Hepatocyte (in vitro differentiated cells): ENCODE data around the gene MAP2. TPM values are rescaled to one million over a fixed set of nuclear protein-coding genes. Genes with fewer than 3 reads are reported as not detected.

Source experiments
- DNase-seq: peaks from one replicate; pipeline ENCODE4 v3.0.0-alpha.2; 2016; ENCODE audit warnings: low spot score
- H2AFZ ChIP-seq: fragments of 200-600 bp; sonication (generic); 2 replicates; pipeline ENCODE4 v1.6.0; 2016; ENCODE audit warnings: antibody characterized with exemption, mild to moderate bottlenecking
- H3K27ac ChIP-seq: fragments of 200-600 bp; sonication (generic); 2 replicates; pipeline ENCODE4 v1.5.1; 2016; ENCODE audit warnings: mild to moderate bottlenecking
- H3K27me3 ChIP-seq: fragments of 200-600 bp; sonication (generic); 2 replicates; pipeline ENCODE4 v1.6.1; 2016
- H3K36me3 ChIP-seq: fragments of 200-600 bp; sonication (generic); replicated peaks from 2 replicates; pipeline ENCODE4 v1.5.1; 2016; ENCODE audit warnings: low read depth; ENCODE audit not compliant: insufficient read depth
- H3K4me1 ChIP-seq: fragments of 200-600 bp; sonication (generic); 2 replicates; pipeline ENCODE4 v1.5.1; 2016; ENCODE audit warnings: mild to moderate bottlenecking, moderate library complexity; ENCODE audit not compliant: insufficient read depth
- H3K4me2 ChIP-seq: fragments of 200-600 bp; sonication (generic); 2 replicates; pipeline ENCODE4 v1.6.0; 2016
- H3K4me3 ChIP-seq: fragments of 200-600 bp; sonication (generic); 2 replicates; pipeline ENCODE4 v1.5.1; 2016; ENCODE audit warnings: mild to moderate bottlenecking
- H3K79me2 ChIP-seq: fragments of 200-600 bp; sonication (generic); 2 replicates; pipeline ENCODE4 v1.6.0; 2017; ENCODE audit warnings: mild to moderate bottlenecking
- H3K9me2 ChIP-seq: fragments of 200-600 bp; sonication (generic); replicated peaks from 2 replicates; pipeline ENCODE4 v1.6.0; 2017; ENCODE audit warnings: mild to moderate bottlenecking; ENCODE audit not compliant: insufficient read depth
- H3K9me3 ChIP-seq: fragments of 200-600 bp; sonication (generic); 2 replicates; pipeline ENCODE4 v1.5.1; 2016; ENCODE audit warnings: low read depth, mild to moderate bottlenecking
- H4K20me1 ChIP-seq: fragments of 200-600 bp; sonication (generic); 2 replicates; pipeline ENCODE4 v1.6.0; 2016; ENCODE audit warnings: mild to moderate bottlenecking; ENCODE audit not compliant: insufficient read depth, poor library complexity, severe bottlenecking
- CTCF ChIP-seq: fragments of 200-600 bp; sonication (generic); IDR thresholded peaks from 2 replicates; pipeline ENCODE4 v1.5.1; 2016; ENCODE audit warnings: antibody characterized with exemption, mild to moderate bottlenecking; ENCODE audit not compliant: poor library complexity
- EZH2 ChIP-seq: fragments of 200-600 bp; sonication (generic); IDR thresholded peaks from 2 replicates; pipeline ENCODE4 v1.6.1; 2016; ENCODE audit warnings: antibody characterized with exemption, mild to moderate bottlenecking, borderline replicate concordance
- EZH2phosphoT487 ChIP-seq: fragments of 200-600 bp; sonication (generic); IDR thresholded peaks from one replicate; pipeline ENCODE4 v1.6.1; 2018; ENCODE audit warnings: antibody characterized with exemption, mild to moderate bottlenecking, low read depth, moderate library complexity; ENCODE audit not compliant: unreplicated experiment, severe bottlenecking
- WGBS: methylation state at CpG from one replicate; pipeline ENCODE4 v1.1.6; 2016; ENCODE audit warnings: low lambda C conversion rate; ENCODE audit errors: missing lambda C conversion rate; 5-methylcytosine and 5-hydroxymethylcytosine counted together
- polyA plus RNA-seq: library from polyadenylated mRNA; unstranded; fragments of >200 nt; fragmentation: Nextera tagmentation; extraction: Ambion mirVana; gene quantifications from 2 replicates; pipeline ENCODE4 v1.2.1, GENCODE V29; 2016
- total RNA-seq: library from RNA; depleted of rRNA; stranded (reverse); fragments of >200 nt; gene quantifications from 2 replicates; pipeline ENCODE4 v1.2.3, GENCODE V29; 2014

MAP2 gene
- total and polyA plus RNA-seq, 2 experiments from 2014 or later: 4.6 to 5.8 TPM

DNA sequence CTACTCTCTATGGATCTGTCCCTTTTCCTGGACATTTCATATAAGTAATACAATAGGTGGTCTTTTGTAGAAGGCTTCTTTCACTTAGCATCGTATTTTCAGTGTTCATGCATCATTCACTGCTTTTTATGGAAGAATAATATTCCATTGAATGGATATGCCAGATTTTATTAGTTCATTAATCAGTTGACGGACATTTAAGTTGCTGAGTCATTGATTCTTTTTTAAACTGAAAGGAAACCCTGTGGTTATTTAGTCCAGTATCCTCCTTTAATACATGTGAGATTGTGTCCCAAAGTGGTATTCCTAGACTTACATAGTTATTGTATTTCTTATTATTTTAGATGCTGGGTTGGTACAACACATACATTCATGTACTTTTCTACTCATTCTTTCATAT lies 185.7 kb downstream of the MAP2 start:
- no peak for DNase-seq
- Histone ChIP-seq H3K27me3 (no peaks in the 10 kb centered on the region), H3K36me3 (no peaks in the 10 kb centered on the region), H3K4me2 (no peak overlapping the region), H2AFZ (no peak overlapping the region), H3K79me2 (no peaks in the 10 kb centered on the region), H3K9me3 (no peaks in the 10 kb centered on the region), H4K20me1 (no peaks in the 10 kb centered on the region), H3K4me3 (no peak overlapping the region), H3K9me2 (no peaks in the 10 kb centered on the region), H3K4me1 (no peaks in the 10 kb centered on the region), H3K27ac (no peak overlapping the region)
- TF ChIP-seq CTCF (no peak), EZH2 (no peak), EZH2phosphoT487 (no peak)
- WGBS: 88% methylated on average over 2 of the region's 2 CpGs

GRCh38 chr2:209610631-209611030 lies 186.8 kb downstream of the MAP2 start:
- no peaks in the 10 kb centered on the region for H3K79me2 ChIP-seq
- no peaks in the 10 kb centered on the region for H3K9me2 ChIP-seq
- H3K36me3 ChIP-seq: no peaks in the 10 kb centered on the region
- WGBS: 90% methylated on average over 1 of the region's 1 CpG
- no peak overlapping the region for H3K4me2 ChIP-seq
- H3K27ac ChIP-seq: no peak overlapping the region
- H4K20me1 ChIP-seq: no peaks in the 10 kb centered on the region
- no peak overlapping the region for H2AFZ ChIP-seq
- DNase-seq: no peak
- H3K27me3 ChIP-seq: no peaks in the 10 kb centered on the region
- H3K4me3 ChIP-seq: no peak overlapping the region
- TF ChIP-seq EZH2phosphoT487 (no peak), EZH2 (no peak), CTCF (no peak)
- no peaks in the 10 kb centered on the region for H3K4me1 ChIP-seq
- H3K9me3 ChIP-seq: no peaks in the 10 kb centered on the region

DNA sequence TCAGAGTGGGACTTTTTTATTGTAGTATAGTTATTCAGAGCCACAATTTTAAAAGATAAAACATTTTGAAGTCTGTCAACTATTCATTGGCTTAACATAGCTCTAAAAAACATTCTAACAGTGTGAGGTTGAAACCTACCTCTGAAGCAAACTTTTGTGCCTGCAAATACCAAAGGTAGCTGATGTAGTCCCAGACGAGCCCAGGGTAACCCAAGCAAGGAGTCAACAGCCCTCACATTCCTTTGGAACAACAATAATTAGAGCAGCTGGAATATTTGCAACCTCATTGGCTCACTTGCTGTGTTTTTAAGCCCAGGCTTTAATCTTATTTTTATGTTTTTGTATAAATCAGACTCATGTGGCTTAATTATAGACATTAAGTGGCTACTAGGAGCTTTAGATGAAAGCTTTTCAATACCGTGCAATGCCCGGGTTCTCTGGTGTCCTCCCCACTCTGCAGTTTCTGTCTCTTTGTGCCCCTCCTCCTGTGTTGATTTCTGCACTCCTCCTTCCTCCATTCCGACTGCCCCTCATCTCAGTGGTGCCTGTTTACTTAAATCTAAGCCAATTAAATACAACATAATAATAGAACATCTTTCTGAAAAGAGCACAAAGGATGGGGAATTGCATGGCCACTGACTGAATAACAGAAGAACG lies 189.9 kb downstream of the MAP2 start:
- H3K27ac ChIP-seq: no peak overlapping the region
- no peaks in the 10 kb centered on the region for H3K27me3 ChIP-seq
- TF ChIP-seq EZH2phosphoT487 (no peak), EZH2 (no peak), CTCF (no peak)
- no peaks in the 10 kb centered on the region for H3K79me2 ChIP-seq
- H4K20me1 ChIP-seq: no peaks in the 10 kb centered on the region
- no peaks in the 10 kb centered on the region for H3K9me3 ChIP-seq
- 50% methylated on average over 5 of the region's 5 CpGs for WGBS
- no peaks in the 10 kb centered on the region for H3K36me3 ChIP-seq
- no peak for DNase-seq
- no peak overlapping the region for H3K4me2 ChIP-seq
- H3K4me1 ChIP-seq: no peaks in the 10 kb centered on the region
- H3K4me3 ChIP-seq: no peak overlapping the region
- no peak overlapping the region for H2AFZ ChIP-seq
- no peaks in the 10 kb centered on the region for H3K9me2 ChIP-seq
